SK-N-SH treated with all-trans-retinoic acid at 6 μM for 48 hours (cell line): Measurements from ENCODE around the gene MORC4.

Experiments used
- ATAC-seq: fragments of 200-7000 bp; cut with Tn5 transposase; 3 replicates; pipeline ENCODE4 v1.9.1; 2020; ENCODE audit warnings: mild to moderate bottlenecking, moderate library complexity
- BACH2 ChIP-seq: fragments of 250-450 bp; sonication (Bioruptor Pico); IDR thresholded peaks from 2 replicates; pipeline ENCODE4 v1.9.0; 2021; ENCODE audit warnings: mild to moderate bottlenecking, borderline replicate concordance
- CREB5 ChIP-seq: fragments of 250-450 bp; sonication (Bioruptor Pico); IDR thresholded peaks from 2 replicates; pipeline ENCODE4 v1.5.1; 2020; ENCODE audit warnings: low read depth, mild to moderate bottlenecking, moderate library complexity
- CSRNP3 ChIP-seq: fragments of 250-450 bp; sonication (Bioruptor Pico); IDR thresholded peaks from 2 replicates; pipeline ENCODE4 v1.5.1; 2021; ENCODE audit warnings: mild to moderate bottlenecking, moderate library complexity
- ESRRG ChIP-seq: fragments of 250-450 bp; sonication (Bioruptor Pico); IDR thresholded peaks from 2 replicates; pipeline ENCODE4 v1.6.1; 2021; ENCODE audit warnings: mild to moderate bottlenecking
- GLIS3 ChIP-seq: fragments of 250-450 bp; sonication (Bioruptor Pico); IDR thresholded peaks from 2 replicates; pipeline ENCODE4 v1.5.0; 2020; ENCODE audit warnings: mild to moderate bottlenecking, moderate library complexity
- ISL1 ChIP-seq: fragments of 250-450 bp; sonication (Bioruptor Pico); IDR thresholded peaks from 2 replicates; pipeline ENCODE4 v2.1.2; 2022; ENCODE audit warnings: mild to moderate bottlenecking, moderate library complexity
- PPARA ChIP-seq: fragments of 250-450 bp; sonication (Bioruptor Pico); IDR thresholded peaks from 2 replicates; pipeline ENCODE4 v1.5.0; 2020; ENCODE audit warnings: mild to moderate bottlenecking, borderline replicate concordance
- SNAI2 ChIP-seq: fragments of 250-450 bp; sonication (Bioruptor Pico); IDR thresholded peaks from 2 replicates; pipeline ENCODE4 v1.5.0; 2020; ENCODE audit warnings: mild to moderate bottlenecking, moderate library complexity
- TCF4 ChIP-seq: fragments of 250-450 bp; sonication (Bioruptor Pico); IDR thresholded peaks from 2 replicates; pipeline ENCODE4 v1.8.0; 2021; ENCODE audit warnings: mild to moderate bottlenecking, moderate library complexity, borderline replicate concordance
- TOX ChIP-seq: fragments of 250-450 bp; sonication (Bioruptor Pico); IDR thresholded peaks from 2 replicates; pipeline ENCODE4 v1.8.0; 2021; ENCODE audit warnings: mild to moderate bottlenecking, moderate library complexity, borderline replicate concordance
- ZNF70 ChIP-seq: fragments of 450-650 bp; formaldehyde crosslinking; IDR thresholded peaks from 2 replicates; pipeline ENCODE4 v1.5.0; 2020; ENCODE audit warnings: mild to moderate bottlenecking, moderate library complexity

The MORC4 gene

GRCh38 chrX:106894392-106894909 is 105.6 kb downstream of the MORC4 start (continued):
- TF ChIP-seq TOX (CRISPR knock-in tag): no peak
- TF ChIP-seq ESRRG (CRISPR knock-in tag): no peak
- no peak for TF ChIP-seq PPARA (CRISPR knock-in tag)
- no peak for TF ChIP-seq SNAI2 (CRISPR knock-in tag)
- no peak for TF ChIP-seq ZNF70 (CRISPR knock-in tag)
- no peak for TF ChIP-seq BACH2
- no peak for TF ChIP-seq CREB5 (CRISPR knock-in tag)

GRCh38 chrX:106891762-106892460 is 108.1 kb downstream of the MORC4 start:
- no peak for TF ChIP-seq ISL1 (CRISPR knock-in tag)
- TF ChIP-seq SNAI2 (CRISPR knock-in tag): no peak
- no peak for TF ChIP-seq TOX (CRISPR knock-in tag)
- no peak for TF ChIP-seq CSRNP3 (CRISPR knock-in tag)
- no peak for TF ChIP-seq GLIS3 (CRISPR knock-in tag)
- no peak for TF ChIP-seq TCF4 (CRISPR knock-in tag)
- ATAC-seq: no peak
